HG02678 (cell line): ENCODE data around the gene PKMYT1.
"Not testable (repeated sequence)": the region's sequence is repeated elsewhere in the genome, so short reads cannot be mapped to it uniquely, and the experiment has no call there.

Source experiments
- ATAC-seq: cut with Tn5 transposase; IDR thresholded peaks from one replicate; pipeline ENCODE4 v1.9.1; 2021; ENCODE audit warnings: mild to moderate bottlenecking, moderate library complexity; ENCODE audit not compliant: unreplicated experiment

The PKMYT1 gene

DNA sequence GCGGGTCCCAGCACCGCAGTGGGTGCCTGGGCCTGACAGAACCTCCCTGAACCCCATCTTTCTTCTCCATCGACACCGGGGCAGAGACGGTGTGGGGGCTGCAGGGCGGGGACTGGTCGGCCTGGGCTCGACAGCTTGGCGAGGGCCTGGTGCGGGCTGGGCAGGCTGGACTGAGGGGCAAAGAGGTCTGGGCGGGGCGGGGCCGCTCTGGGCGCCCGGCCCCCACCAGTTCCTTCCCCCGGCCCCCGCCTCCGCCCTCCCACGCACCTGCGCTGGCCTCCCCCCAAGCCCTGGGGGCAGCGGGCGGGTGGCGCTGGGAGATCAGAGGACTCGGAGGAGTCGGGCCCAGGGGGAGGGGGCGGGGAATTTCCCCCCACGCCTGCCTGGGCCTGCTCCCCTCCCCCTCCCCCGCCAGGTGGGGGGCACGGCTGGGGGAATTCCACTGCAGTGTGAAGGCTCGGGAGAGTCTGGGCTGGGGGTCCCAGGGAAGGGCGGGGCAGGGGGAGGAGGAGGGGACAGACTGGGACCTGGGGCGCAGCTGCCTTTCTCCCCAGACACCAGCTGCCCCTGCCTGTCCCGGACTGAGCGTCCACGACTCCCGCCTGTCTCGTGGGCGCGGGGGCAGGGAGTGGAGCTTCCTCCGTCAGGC, 17.0 kb downstream of the PKMYT1 start:
- ATAC-seq = no peak

DNA sequence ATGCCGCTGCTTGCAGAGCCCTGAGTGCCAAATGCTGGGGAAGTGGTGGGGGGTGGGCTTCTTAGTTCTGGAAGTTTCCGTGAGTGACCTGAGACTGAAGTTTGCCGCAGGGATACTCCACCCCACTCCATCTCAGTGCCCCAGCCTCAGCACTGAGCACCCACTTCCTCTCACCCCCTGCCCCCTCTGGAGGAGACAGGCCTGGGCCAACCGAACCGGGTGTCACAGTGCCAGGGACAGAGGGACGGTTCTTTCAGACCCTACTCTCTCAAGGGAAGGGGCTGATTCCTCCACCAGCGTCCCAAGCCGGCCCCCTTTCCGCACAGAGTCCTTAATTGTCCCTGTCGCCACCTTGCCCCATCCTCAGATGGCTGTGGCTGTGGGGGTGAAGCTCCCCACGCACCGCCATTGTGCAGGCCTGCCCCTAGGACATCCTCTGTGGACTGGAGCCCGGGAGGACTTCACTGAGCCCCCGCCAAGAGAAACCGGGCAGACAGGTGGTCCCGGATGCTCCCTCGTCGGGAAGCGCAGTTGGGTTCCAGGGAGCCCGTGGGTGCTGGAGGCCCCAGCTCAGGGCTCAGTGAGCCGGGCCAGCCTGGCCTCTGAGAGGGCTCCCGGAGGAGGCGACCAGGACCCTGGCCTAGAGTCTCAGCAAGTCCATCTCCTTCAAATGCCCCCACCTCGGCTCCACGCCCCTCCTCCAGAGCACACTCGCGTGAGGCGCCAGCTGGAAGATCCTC, 17.7 kb downstream of the PKMYT1 start:
- ATAC-seq = no peak

DNA sequence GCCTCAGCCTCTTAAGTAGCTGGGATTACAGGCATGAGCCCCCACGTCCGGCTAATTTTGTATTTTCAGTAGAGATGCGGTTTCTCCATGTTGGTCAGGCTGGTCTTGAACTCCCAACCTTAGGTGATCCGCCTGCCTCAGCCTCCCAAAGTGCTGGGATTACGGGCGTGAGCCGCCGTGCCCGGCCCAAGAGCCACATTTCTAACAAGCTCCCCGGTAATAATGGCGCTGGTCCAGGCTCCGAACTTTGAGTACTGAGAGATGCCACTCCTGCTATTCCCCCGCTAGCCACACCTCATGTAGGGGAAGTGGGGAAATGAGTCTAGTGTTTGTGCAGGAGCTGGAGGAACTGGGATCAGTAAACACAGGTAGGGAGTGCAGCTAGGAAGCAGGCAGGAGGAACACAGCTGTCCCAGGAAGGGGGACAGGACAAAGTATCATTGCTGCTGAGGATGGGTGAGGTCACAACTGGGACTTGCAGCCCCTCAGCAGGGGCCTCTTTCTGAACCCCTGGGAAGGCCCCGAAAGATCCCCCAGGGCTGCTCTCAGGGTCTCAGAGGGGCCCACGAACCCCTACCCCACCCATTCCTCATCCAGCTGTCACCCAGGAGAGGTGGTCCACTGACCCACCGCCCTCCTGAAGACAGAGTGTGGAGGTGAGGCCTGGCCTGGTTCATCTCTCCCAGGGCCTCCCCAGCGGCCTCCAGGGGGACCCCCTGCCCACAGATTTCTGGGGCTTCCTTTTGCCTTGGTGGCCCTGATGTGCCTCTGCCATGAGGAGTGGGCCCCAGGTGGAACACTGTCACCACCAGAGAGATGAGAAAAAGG, 19.8 kb downstream of the PKMYT1 start:
- ATAC-seq = no peak

DNA sequence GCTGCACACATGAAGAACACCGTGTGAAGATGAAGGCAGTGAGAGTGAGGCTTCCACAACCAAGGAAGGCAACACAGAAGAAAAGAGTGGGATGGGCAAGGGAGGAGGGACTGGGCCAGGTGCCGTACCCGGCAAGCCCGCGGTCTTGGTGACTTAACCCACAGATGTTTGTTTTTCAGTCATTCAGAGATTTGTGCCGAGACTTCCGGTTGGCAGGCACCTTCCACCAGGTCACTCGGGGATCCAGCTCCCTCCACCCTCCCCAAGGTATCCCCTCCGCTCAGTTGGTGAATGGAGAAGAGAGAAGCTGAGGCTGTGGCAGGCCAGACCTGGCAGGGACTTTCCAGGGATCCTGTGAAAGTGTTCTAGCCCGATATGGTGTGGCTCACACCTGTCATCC, 21.0 kb downstream of the PKMYT1 start:
- ATAC-seq = no peak

DNA sequence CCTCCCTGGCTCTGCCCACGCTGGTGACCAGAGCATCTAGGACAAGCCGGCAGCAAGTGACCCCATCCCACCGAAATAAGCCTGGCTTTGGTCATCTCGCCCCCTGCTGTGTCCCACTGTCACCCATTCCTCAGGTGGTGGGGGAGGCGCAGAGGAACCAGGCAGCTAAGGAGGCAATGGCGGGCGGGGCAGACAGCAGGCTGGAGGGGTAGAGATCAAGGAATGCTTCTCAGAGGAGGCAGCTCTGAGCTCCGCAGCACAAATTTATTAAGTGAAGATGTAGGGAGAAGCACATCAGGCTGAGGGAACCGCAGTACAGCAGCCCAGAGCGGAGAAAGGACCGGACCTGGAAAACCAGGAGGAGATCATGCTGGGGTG, 23.7 kb downstream of the PKMYT1 start:
- no peak for ATAC-seq

DNA sequence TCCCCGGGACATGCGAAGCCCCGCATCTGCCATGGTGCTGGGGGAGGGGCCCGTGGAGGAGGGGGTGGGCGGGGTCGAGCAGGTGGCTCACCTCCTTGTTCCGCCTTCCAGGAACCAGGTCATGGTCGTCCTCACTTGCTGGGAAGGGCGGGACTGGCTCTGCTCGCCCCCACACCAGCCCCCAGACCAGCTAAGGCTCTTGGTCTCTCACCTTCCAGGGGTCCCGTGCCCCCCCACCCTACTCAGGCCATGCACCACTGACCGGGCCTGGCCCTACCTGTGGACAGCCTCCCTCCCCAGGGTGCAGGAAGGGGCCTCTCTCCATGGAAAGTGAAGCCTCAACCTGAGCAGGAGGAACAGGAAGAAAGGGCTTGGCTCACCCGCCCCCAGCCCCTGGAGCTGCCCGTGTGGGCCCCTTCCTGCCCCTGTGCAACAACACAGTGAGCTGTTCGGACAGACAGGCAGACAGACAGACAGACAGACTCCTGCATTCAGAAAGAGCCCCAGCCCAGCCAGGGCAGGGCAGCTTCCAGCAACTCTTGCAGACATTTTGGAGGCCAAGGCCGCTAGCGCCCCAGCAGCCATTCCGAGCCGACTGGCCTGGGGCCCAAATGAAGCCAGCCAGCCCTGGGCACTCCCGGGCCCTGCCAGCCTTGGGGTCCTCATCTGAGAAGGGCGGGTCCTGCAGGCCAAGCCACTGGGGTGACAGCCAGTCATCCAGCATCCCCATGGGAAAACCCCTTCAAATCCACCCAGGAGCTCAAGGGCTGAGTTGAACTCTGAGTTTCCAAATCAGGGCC, 24.3 kb downstream of the PKMYT1 start:
- ATAC-seq = no peak

DNA sequence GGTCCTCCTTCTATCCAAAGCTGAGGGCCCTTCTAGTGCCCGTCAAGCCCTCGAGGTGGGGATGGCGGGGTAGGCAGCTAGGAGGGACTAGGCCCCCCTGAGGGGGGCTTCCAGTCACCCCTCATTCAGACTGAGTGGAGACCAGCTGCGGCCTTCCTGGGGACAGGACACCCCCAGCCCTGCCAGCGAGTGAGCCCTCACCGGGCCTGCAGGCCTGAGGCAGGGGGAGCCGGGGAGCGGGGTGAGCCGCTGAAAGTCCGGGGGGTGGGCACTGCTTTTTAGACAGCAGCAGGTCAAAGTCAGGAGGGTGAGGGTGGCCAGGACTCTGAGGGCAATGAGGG, 24.8 kb downstream of the PKMYT1 start:
- ATAC-seq = no peak

DNA sequence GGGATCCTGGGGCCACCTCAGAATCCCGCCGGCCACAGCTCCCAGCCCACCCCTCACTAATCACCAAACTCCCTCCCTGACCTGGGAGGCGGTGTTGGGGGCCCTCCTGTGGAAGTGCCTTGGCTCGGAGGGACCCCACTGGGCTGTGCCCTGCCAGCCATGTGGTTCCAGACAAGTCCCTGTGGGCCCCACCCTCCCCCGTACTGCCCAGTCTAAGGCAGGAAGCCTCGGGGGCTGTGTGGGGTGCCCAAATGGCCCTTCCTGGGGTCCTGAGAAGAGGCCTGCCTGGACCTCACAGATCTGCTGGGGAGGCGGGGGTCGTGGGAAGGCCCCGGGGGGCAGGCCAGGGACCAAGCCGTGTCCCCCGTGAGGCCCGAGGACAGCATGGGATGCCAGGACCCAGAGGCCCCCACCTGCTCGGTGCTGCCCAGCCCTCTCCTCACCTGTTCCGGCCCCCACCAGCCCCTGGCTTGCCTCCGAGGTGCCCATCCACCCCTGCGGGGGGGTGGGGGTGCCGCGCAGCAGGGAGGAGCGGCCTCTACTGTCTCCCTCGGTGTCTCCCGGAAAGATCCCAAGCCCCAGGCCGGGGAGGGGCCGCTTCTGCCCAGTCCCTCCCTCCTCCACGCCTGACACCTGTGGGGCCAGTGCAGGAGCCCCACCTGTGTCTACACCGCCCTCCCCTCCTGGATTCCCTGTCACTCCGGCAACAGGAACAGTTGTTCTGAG, 25.4 kb downstream of the PKMYT1 start:
- no peak for ATAC-seq

DNA sequence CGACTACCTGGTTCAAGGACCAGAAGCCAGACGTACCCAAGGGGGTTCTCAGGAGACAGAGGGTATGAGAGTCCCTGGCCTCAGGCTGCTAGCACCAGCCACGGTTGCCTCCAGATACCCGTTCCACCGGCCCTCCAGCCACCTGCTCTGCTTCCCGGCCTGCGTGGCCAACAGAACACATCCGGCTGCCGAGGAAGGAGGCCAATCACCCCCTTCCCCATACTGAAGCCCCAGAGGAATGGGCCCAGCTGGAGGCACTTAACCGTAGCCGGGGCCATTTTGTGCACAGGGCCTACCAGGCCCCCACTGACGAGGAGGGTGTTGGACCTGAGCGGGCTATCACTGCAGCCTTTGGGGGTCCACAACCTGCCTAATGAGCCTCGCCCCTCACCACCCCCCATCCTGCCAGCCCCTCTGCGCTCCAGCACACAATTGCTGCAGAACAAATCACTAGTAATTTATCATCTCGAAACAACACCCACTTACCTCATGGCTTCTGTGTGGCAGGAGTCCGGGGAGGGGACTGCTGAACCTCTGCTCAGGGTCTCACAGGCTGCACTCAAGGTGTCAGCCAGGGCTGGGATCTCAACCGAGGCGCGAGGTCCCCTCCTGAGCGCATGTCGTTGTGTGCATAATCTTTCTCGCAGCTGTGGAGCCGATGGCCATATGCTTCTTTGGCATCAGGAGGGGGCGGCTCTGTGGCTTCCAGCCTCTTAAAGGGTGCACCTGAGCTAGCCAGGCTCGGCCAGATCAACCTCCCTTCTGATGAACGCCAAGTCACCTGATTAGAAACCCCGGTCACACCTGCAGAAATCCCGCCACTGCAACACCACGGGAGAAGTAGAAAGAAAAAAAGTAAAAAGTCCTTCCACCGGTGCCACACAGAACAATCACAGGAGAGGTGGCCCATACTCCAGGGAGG, 26.3 kb downstream of the PKMYT1 start:
- no peak for ATAC-seq

DNA sequence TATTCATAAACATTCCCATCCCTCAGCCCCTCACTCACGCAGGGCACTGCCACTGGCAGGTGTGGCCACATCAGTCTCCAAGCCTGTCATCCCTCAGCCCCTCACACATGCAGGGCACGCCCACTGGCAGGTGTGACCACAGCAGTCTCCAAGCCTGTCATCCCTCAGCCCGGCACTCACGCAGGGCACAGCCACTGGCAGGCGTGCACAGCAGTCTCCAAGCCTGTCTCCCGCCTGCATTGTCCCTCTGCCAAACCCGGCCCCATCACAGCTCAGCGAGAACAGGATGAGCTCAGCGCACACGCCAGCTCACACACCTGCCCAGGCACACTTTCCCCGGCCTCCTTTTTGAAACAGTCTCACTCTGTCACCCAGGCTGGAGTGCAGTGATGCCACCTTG, 27.6 kb downstream of the PKMYT1 start:
- ATAC-seq = no peak

DNA sequence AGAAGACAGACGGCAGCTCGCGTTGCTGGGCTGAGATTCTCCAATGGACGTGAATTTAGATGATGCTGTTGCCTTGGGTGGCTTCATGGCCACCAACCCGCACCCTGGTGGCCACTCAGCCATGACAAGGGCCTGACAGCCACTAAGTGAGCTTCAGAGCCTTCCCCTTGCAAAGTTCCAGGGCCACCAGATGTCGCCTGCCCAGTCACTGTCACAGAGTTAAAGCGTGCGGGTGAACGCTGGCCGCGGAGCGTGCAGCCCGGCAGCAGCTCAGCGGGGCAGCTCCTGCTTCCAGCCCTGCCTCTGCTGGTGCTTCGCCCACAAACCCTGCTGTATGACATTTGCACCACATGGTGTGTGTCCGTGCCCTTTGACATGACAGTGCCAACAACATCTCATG, 29.5 kb downstream of the PKMYT1 start:
- no peak for ATAC-seq

DNA sequence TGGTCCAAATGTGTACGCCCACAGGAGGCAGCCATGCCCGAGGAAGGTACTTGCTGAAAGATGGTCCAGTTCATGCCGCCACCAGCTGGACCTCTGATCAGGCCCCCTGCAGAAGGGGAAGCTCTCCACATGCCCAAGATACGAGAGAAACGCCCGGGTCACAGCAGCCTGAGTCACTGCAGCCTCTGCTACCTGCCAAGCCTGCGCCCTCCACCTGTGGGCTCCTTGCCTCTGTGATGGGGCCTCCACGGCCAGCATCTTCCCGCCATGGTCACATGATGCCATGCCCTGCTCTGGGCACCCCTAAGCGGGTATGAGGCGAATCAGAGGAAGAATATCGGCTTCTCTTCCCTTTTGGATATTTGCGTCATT, 29.9 kb downstream of the PKMYT1 start:
- ATAC-seq = no peak

DNA sequence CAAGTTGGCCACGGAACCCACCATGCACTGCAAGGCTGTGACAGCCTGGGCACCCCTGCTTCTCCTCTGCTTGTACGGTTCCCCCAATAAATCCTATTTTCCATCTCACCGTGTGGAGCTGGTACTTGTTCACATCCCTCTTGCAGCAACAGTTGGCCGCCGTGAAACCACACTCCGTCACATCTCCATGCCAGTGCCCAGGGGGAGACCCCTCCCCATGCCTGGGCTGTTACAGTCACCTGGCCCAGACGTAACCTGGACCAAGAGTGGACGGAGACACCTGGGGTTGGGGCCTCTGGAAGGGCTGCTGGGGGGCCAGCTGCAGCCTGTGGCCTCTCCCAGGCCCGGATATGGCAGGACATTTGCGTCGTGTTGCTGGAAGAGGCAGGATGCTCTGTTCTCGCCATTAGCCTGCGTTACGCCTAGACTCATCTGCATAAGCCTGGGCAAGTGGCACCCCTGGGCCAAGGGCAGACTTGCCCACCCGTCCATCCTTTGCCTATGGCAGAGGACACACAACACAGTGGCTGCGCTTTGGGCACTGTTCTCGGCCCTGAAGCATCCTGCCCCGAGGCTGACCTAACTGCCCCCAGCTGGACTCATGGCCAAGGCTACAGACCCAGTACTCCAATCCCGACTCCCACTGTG, 30.4 kb downstream of the PKMYT1 start:
- no peak for ATAC-seq

DNA sequence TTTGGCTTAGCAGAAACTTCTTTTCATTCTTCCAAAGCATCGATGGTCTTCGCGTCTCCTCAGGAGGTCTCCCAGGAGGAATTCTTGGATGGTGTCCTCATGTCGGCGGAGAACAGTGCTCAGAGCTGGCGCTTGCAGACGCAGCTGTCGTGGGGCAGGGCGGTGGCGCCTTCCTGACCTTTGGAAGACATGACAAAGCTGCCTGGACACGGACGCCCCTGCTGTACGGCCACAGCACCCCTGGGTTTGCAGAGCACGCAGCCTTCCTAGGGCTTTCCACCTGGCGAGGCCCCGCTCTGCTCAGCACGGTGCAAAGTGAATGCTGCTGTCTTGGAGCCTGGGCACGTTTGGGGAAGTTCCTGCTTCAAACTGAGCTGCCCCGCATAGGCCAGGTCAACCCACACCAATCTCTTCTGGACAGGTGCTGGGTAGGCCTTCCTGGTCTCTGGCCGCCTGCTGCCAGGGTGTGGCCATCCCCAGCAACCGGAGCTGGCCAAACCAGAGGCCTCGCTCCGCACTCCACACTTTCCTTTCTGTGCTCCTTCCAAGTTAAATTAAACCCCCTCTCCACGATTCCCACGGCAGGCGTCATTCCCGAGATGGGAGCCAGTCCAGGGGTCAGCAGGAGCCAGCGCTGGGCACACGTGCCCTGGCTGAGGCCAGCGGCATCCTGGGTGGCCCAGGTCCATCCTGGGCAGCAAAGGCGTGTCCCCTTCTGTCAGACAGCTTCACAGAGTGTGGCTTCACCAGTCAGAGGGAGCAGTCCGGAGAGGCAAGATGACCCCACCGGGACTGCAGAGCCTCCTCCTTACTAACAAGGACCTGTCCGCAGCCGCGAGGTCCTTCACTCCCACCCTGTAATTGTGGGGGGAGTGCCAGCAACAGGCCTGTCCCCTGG, 31.2 kb downstream of the PKMYT1 start:
- ATAC-seq = no peak

DNA sequence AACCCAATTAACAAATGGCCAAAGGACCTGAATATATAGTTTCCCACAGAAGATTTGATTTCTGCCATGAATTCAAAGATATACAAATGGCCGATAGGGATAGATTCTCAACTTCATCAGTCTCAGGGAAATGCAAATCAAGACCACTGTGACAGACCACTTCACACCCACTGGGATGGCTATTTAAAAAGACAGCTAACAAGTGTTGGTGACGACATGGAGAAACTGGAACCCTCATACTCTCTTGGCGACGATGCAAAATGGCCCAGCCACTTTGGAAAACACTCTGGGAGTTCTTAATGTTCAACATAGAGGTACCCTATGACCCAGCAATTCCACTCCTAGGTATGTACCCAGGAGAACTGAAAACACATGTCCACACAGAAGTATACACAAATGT, 33.6 kb downstream of the PKMYT1 start:
- no peak for ATAC-seq

DNA sequence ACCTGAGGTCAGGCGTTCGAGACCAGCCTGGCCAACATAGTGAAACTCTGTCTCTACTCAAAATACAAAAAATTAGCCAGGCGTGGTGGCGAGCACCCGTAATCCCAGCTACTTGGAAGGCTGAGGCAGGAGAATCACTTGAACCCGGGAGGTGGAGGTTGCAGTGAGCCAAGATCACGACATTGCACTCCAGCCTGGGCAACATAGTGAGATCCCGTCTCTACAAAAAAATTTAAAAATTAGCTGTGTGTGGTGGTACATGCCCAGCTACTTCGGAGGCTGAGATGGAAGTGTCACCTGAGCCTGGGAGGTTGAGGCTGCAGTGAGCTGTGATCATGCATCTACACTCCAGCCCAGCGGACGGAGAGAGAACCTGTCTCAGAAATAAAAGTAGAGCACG, 36.5 kb downstream of the PKMYT1 start:
- not testable (repeated sequence) for ATAC-seq

DNA sequence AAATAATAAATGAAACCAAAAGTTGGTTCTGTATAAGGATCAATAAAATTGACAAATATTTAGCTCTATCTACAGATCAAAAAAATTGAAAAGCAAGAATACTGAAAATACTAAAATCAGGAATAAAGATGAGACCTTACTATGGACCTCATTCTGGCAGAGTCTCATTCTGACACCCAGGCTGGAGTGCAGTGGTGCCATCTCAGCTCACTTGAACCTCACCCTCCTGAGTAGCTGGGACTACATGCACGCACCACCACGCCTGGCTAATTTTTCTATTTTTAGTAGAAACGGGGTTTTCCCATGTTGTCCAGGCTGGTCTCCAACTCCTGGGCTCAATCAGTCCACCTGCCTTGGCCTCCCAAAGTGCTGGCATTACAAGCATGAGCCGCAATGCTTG, 38.2 kb downstream of the PKMYT1 start:
- no peak for ATAC-seq

DNA sequence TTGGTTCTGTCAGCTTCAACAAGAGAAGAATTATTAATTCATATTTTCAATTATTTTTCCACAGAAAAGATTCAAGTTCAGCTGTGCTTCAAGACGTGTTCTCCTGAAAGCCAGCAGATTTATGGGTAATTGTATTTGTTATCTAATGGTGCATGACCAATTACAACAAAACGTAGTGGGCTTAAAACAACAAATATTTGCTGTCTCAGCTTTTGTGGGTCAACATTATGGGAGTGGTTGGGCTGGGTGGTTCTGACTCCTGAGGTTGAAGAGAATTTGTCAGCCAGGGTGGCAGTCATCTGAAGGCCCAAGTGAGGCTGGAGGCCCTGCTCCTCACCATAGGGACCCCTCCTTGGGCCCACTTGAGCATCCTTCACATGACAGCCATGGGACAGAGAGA, 40.3 kb downstream of the PKMYT1 start:
- ATAC-seq = no peak
